Smooth muscle cell (in vitro differentiated cells): Measurements from ENCODE around the gene NRAP. TPM values are rescaled to one million over a fixed set of nuclear protein-coding genes. Genes with fewer than 3 reads are reported as not detected.

Experiments used
- DNase-seq: peaks from one replicate; lab custom pipeline; 2025; ENCODE audit not compliant: unreplicated experiment; lab: John Stamatoyannopoulos, UW
- H2AFZ ChIP-seq: fragments of 200-600 bp; sonication (generic); 2 replicates; pipeline ENCODE4 v1.6.0; 2016; ENCODE audit warnings: antibody characterized with exemption, low read depth, mild to moderate bottlenecking
- H3F3A ChIP-seq: fragments of 200-600 bp; sonication (generic); 2 replicates; pipeline ENCODE4 v1.6.0; 2017; ENCODE audit warnings: antibody characterized with exemption, low read depth
- H3K27ac ChIP-seq: fragments of 200-600 bp; sonication (generic); 2 replicates; pipeline ENCODE4 v1.5.1; 2016; ENCODE audit warnings: low read depth, mild to moderate bottlenecking
- H3K27me3 ChIP-seq: fragments of 200-600 bp; sonication (generic); 2 replicates; pipeline ENCODE4 v1.6.1; 2016; ENCODE audit warnings: low read depth, mild to moderate bottlenecking
- H3K36me3 ChIP-seq: fragments of 200-600 bp; sonication (generic); 2 replicates; pipeline ENCODE4 v1.5.1; 2016; ENCODE audit warnings: low read depth
- H3K4me1 ChIP-seq: fragments of 200-600 bp; sonication (generic); 2 replicates; pipeline ENCODE4 v1.5.1; 2016; ENCODE audit warnings: low read depth
- H3K4me2 ChIP-seq: fragments of 200-600 bp; sonication (generic); 2 replicates; pipeline ENCODE4 v1.6.0; 2016; ENCODE audit warnings: mild to moderate bottlenecking
- H3K4me3 ChIP-seq: fragments of 200-600 bp; sonication (generic); 2 replicates; pipeline ENCODE4 v1.5.1; 2016; ENCODE audit warnings: mild to moderate bottlenecking
- H3K79me2 ChIP-seq: fragments of 200-600 bp; sonication (generic); 2 replicates; pipeline ENCODE4 v1.6.0; 2016; ENCODE audit warnings: low read depth, mild to moderate bottlenecking
- H3K9ac ChIP-seq: fragments of 200-600 bp; sonication (generic); 2 replicates; pipeline ENCODE4 v1.6.0; 2016; ENCODE audit warnings: low read depth
- H3K9me3 ChIP-seq: fragments of 200-600 bp; sonication (generic); replicated peaks from 2 replicates; pipeline ENCODE4 v1.5.1; 2016; ENCODE audit warnings: low read depth
- H4K20me1 ChIP-seq: fragments of 200-600 bp; sonication (generic); 2 replicates; pipeline ENCODE4 v1.6.0; 2016; ENCODE audit warnings: low read depth
- CTCF ChIP-seq: fragments of 200-600 bp; sonication (generic); IDR thresholded peaks from 2 replicates; pipeline ENCODE4 v1.5.1; 2017; ENCODE audit warnings: borderline replicate concordance, mild to moderate bottlenecking, antibody characterized with exemption; ENCODE audit not compliant: insufficient read depth, poor library complexity, severe bottlenecking
- WGBS: methylation state at CpG from one replicate; pipeline ENCODE4 v1.1.7; 2016; ENCODE audit warnings: low lambda C conversion rate; 5-methylcytosine and 5-hydroxymethylcytosine counted together
- polyA plus RNA-seq: library from polyadenylated mRNA; unstranded; fragments of >200 nt; fragmentation: Nextera tagmentation; extraction: Ambion mirVana; gene quantifications from 2 replicates; pipeline ENCODE4 v1.2.1, GENCODE V29; 2016
- total RNA-seq: library from RNA; depleted of rRNA; stranded (reverse); fragments of >200 nt; gene quantifications from 2 replicates; pipeline ENCODE4 v1.2.3, GENCODE V29; 2014

The NRAP gene
- total and polyA plus RNA-seq, 2 experiments from 2014 or later, result not detected

- H3K27me3 ChIP-seq, result peaks cover 56% of the 10 kb centered on the region
- H3K4me1 ChIP-seq, result peaks cover 15% of the 10 kb centered on the region
- H3K27ac ChIP-seq, result no peak overlapping the region
- no peak for DNase-seq
- no peaks in the 10 kb centered on the region for H4K20me1 ChIP-seq
- 12% methylated on average over 5 of the region's 5 CpGs for WGBS
- no peaks in the 10 kb centered on the region for H3F3A ChIP-seq
- H3K79me2 ChIP-seq, result no peaks in the 10 kb centered on the region
- H2AFZ ChIP-seq, result no peak overlapping the region
- H3K9me3 ChIP-seq, result no peaks in the 10 kb centered on the region
- H3K4me3 ChIP-seq, result no peak overlapping the region
- no peaks in the 10 kb centered on the region for H3K36me3 ChIP-seq
- H3K9ac ChIP-seq, result no peak overlapping the region
- TF ChIP-seq CTCF, result peak; percentile 29
- no peak overlapping the region for H3K4me2 ChIP-seq
Measured at GRCh38 chr10:113616244-113617074, 47.4 kb downstream of the NRAP start.

GRCh38 chr10:113613977-113614690 lies 49.7 kb downstream of the NRAP start:
- no peaks in the 10 kb centered on the region for H3K9me3 ChIP-seq
- TF ChIP-seq CTCF, result no peak
- 63% methylated on average over 15 of the region's 15 CpGs for WGBS
- no peaks in the 10 kb centered on the region for H3F3A ChIP-seq
- no peak overlapping the region for H3K4me2 ChIP-seq
- H3K36me3 ChIP-seq, result no peaks in the 10 kb centered on the region
- no peak overlapping the region for H2AFZ ChIP-seq
- DNase-seq, result no peak
- H3K27ac ChIP-seq, result no peak overlapping the region
- peaks cover 19% of the 10 kb centered on the region for H3K4me1 ChIP-seq
- no peak overlapping the region for H3K9ac ChIP-seq
- H3K79me2 ChIP-seq, result no peaks in the 10 kb centered on the region
- H4K20me1 ChIP-seq, result no peaks in the 10 kb centered on the region
- peaks cover 47% of the 10 kb centered on the region for H3K27me3 ChIP-seq
- no peak overlapping the region for H3K4me3 ChIP-seq

GRCh38 chr10:113613427-113613826 lies 50.4 kb downstream of the NRAP start:
- Histone ChIP-seq H4K20me1 (no peaks in the 10 kb centered on the region), H2AFZ (no peak overlapping the region), H3K9me3 (no peaks in the 10 kb centered on the region), H3K9ac (no peak overlapping the region), H3K27ac (no peak overlapping the region), H3F3A (no peaks in the 10 kb centered on the region), H3K36me3 (no peaks in the 10 kb centered on the region), H3K4me3 (no peak overlapping the region), H3K27me3 (peaks cover 46% of the 10 kb centered on the region), H3K4me1 (peaks cover 19% of the 10 kb centered on the region), H3K79me2 (no peaks in the 10 kb centered on the region), H3K4me2 (no peak overlapping the region)
- no peak for DNase-seq
- no peak for TF ChIP-seq CTCF
- WGBS, result 90% methylated on average over 2 of the region's 2 CpGs
